ENCODE measurements around the gene POLR2E. TPM values are rescaled to one million over a fixed set of nuclear protein-coding genes. Genes with fewer than 3 reads are reported as not detected.

The POLR2E gene
- total and polyA plus RNA-seq, 10 of the 15 experiments (the other 5 are each of a cell fraction or from before 2014, with no cell fraction given) = 4.0 to 487 (median 200) TPM

DNA sequence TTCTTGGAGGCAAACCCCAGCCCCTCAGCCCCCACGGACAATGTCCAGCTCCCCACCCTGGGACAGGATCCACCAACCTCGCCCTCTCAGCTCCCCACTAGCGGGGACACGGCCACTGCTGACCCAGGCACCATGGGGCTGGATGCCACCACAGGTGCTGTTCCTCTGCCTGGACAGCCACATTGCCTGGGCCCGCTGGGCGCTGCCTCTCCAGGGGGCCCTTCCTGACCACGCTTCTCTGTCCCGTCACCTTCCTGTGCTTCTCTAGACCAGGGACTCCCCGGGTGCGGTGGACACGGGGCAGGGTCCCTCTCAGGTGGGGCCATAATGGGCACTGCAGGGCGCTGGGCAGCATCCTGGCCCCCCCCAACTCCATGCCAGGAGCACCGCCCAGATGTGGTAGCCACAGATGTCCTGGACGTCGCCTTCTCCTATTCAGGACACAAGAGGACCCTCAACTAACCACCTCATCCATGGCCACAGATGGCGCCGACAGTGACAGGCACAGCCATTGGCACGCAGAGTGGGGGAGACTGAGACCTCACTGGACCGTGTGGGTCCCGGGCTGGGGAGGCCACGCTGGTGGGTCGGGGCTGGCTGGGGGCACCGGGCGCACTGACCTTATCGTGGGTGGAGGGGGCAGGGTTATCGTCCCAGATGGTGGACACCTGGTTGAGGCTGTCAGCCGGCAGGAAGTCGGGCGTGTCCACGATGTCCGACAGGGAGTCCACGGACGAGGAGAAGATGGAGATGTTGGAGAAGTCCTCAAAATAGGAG, 32.0 kb upstream of the POLR2E start:
- ChIA-PET POLR2A (no interaction called here), SMC1A (ENCODE audit: uncharacterized antibody, unreplicated experiment) (no interaction called here), RAD21 (ENCODE audit: unreplicated experiment) (no interaction called here), CTCF (no interaction called here)
- Histone ChIP-seq H3K36me3 (ENCODE audit: control insufficient read depth in 2 of 2, insufficient read depth in 2 of 2, low read length in 1 of 2) (peaks cover 3 to 33% of the 10 kb centered on the region in 2 experiments), H3K4me3 (no peak overlapping the region), H3K9me3 (replicated peaks; ENCODE audit: control insufficient read depth, insufficient read depth, low read length) (no peaks in the 10 kb centered on the region), H3K4me1 (ENCODE audit: control insufficient read depth, insufficient read depth, low read length) (peaks cover 12% of the 10 kb centered on the region), H4K20me1 (ENCODE audit: control insufficient read depth, insufficient read depth) (no peaks in the 10 kb centered on the region; the same call in 1 of the 2 replicates), H3K4me2 (ENCODE audit: control insufficient read depth, insufficient read depth) (no peak overlapping the region), H3K27me3 (replicated peaks in 1 of 2; ENCODE audit: control insufficient read depth in 2 of 2, insufficient read depth in 2 of 2, low read length in 1 of 2) (no peaks in the 10 kb centered on the region), H3K9ac (ENCODE audit: control insufficient read depth, insufficient read depth, low read length) (no peak overlapping the region), H3K27ac (ENCODE audit: control insufficient read depth, insufficient read depth) (no peak overlapping the region), H2AFZ (ENCODE audit: control insufficient read depth, low read depth, low read length) (no peak overlapping the region), H3K79me2 (ENCODE audit: control insufficient read depth, insufficient read depth, low read length) (peaks cover 30% of the 10 kb centered on the region)
- no TSS peak for BruUV-seq (replicated peaks)
- FAIRE-seq = no peak
- intact Hi-C loops (cut with micrococcal nuclease; ENCODE audit: unreplicated experiment) = no loop called here
- 90% methylated on average over 27 of the region's 33 CpGs for WGBS (ENCODE audit: insufficient coverage, insufficient replicate concordance, low lambda C conversion rate, missing lambda C conversion rate)
- no peak for DNase-seq (ENCODE audit: low read depth, low spot score)
- TF ChIP-seq ZNF207 (IDR thresholded peaks at IDR 0.05; ENCODE audit: borderline replicate concordance) (no peak), GATAD2B (conservative IDR thresholded peaks at IDR 0.05; ENCODE audit: low read depth) (no peak), ZZZ3 (IDR thresholded peaks at IDR 0.05; ENCODE audit: control insufficient read depth, insufficient read length, low read depth) (no peak)
- TF ChIP-seq, protein P1, sequence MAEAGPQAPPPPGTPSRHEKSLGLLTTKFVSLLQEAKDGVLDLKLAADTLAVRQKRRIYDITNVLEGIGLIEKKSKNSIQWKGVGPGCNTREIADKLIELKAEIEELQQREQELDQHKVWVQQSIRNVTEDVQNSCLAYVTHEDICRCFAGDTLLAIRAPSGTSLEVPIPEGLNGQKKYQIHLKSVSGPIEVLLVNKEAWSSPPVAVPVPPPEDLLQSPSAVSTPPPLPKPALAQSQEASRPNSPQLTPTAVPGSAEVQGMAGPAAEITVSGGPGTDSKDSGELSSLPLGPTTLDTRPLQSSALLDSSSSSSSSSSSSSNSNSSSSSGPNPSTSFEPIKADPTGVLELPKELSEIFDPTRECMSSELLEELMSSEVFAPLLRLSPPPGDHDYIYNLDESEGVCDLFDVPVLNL (IDR thresholded peaks at IDR 0.05; ENCODE audit: low read depth, low read length) = no peak
- TF ChIP-seq, protein P2, sequence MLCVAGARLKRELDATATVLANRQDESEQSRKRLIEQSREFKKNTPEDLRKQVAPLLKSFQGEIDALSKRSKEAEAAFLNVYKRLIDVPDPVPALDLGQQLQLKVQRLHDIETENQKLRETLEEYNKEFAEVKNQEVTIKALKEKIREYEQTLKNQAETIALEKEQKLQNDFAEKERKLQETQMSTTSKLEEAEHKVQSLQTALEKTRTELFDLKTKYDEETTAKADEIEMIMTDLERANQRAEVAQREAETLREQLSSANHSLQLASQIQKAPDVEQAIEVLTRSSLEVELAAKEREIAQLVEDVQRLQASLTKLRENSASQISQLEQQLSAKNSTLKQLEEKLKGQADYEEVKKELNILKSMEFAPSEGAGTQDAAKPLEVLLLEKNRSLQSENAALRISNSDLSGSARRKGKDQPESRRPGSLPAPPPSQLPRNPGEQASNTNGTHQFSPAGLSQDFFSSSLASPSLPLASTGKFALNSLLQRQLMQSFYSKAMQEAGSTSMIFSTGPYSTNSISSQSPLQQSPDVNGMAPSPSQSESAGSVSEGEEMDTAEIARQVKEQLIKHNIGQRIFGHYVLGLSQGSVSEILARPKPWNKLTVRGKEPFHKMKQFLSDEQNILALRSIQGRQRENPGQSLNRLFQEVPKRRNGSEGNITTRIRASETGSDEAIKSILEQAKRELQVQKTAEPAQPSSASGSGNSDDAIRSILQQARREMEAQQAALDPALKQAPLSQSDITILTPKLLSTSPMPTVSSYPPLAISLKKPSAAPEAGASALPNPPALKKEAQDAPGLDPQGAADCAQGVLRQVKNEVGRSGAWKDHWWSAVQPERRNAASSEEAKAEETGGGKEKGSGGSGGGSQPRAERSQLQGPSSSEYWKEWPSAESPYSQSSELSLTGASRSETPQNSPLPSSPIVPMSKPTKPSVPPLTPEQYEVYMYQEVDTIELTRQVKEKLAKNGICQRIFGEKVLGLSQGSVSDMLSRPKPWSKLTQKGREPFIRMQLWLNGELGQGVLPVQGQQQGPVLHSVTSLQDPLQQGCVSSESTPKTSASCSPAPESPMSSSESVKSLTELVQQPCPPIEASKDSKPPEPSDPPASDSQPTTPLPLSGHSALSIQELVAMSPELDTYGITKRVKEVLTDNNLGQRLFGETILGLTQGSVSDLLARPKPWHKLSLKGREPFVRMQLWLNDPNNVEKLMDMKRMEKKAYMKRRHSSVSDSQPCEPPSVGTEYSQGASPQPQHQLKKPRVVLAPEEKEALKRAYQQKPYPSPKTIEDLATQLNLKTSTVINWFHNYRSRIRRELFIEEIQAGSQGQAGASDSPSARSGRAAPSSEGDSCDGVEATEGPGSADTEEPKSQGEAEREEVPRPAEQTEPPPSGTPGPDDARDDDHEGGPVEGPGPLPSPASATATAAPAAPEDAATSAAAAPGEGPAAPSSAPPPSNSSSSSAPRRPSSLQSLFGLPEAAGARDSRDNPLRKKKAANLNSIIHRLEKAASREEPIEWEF (IDR thresholded peaks at IDR 0.05; ENCODE audit: insufficient replicate concordance, low read depth, low read length) = no peak
- TF ChIP-seq, protein P3, sequence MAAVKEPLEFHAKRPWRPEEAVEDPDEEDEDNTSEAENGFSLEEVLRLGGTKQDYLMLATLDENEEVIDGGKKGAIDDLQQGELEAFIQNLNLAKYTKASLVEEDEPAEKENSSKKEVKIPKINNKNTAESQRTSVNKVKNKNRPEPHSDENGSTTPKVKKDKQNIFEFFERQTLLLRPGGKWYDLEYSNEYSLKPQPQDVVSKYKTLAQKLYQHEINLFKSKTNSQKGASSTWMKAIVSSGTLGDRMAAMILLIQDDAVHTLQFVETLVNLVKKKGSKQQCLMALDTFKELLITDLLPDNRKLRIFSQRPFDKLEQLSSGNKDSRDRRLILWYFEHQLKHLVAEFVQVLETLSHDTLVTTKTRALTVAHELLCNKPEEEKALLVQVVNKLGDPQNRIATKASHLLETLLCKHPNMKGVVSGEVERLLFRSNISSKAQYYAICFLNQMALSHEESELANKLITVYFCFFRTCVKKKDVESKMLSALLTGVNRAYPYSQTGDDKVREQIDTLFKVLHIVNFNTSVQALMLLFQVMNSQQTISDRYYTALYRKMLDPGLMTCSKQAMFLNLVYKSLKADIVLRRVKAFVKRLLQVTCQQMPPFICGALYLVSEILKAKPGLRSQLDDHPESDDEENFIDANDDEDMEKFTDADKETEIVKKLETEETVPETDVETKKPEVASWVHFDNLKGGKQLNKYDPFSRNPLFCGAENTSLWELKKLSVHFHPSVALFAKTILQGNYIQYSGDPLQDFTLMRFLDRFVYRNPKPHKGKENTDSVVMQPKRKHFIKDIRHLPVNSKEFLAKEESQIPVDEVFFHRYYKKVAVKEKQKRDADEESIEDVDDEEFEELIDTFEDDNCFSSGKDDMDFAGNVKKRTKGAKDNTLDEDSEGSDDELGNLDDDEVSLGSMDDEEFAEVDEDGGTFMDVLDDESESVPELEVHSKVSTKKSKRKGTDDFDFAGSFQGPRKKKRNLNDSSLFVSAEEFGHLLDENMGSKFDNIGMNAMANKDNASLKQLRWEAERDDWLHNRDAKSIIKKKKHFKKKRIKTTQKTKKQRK (IDR thresholded peaks at IDR 0.05; ENCODE audit: low read depth, low read length) = no peak
- no peak for ATAC-seq
- in situ Hi-C loops (cut with MboI) = no loop called here

Measured in GM12878 (cell line).